Thyroid gland (tissue), 4 donors: ENCODE data around the gene ZBTB16.

ENCODE experiments used
- CTCF ChIP-seq, 6 experiments: fragments of 200-600 bp in 3 of 6; fragments of 450-650 bp in 3 of 6; sonication (generic) in 3 of 6; IDR thresholded peaks; one replicate each; pipeline ENCODE4 v1.5.1; 2016 to 2019; ENCODE audit warnings: antibody characterized with exemption in 6 of 6, mild to moderate bottlenecking in 2 of 6, inconsistent platforms in 1 of 6, moderate library complexity in 1 of 6
- POLR2A ChIP-seq, 2 donors: fragments of 450-650 bp; IDR thresholded peaks; one replicate each; pipeline ENCODE4 v1.6.1; 2017; ENCODE audit warnings: antibody characterized with exemption in 2 of 2, mild to moderate bottlenecking in 2 of 2, moderate library complexity in 1 of 2

- TF ChIP-seq CTCF (IDR thresholded peaks at IDR 0.05) (no peak), POLR2A (IDR thresholded peaks at IDR 0.05) (no peak)
These were observed 30.2 kb downstream of the ZBTB16 start for GRCh38 chr11:114089748-114090147.
